ENCODE data around the gene VAT1L.

- TF ChIP-seq CTCF (IDR thresholded peaks at IDR 0.05) = no peak
- TF ChIP-seq POLR2A (IDR thresholded peaks at IDR 0.05) = no peak
Measured at GRCh38 chr16:77786186-77786847, 2.0 kb upstream of the VAT1L start.
